Breast epithelium (tissue), 4 donors: ENCODE results near the gene CLIC3. TPM values are rescaled to one million over a fixed set of nuclear protein-coding genes. Genes with fewer than 3 reads are reported as not detected.

Experiments
- DNase-seq, 2 donors: peaks; one replicate each; pipeline ENCODE4 v3.0.0-alpha.2; 2019; ENCODE audit warnings: low spot score in 2 of 2
- H3K27ac ChIP-seq, 2 donors: fragments of 200-600 bp; sonication (generic) in 1 of 2; one replicate each; pipeline ENCODE4 v1.5.1; 2016 to 2019; ENCODE audit warnings: mild to moderate bottlenecking in 1 of 2
- H3K27me3 ChIP-seq, 2 donors: fragments of 200-600 bp; sonication (generic) in 1 of 2; one replicate each; pipeline versions ENCODE4 v1.5.1 to v1.6.0; 2017 to 2019; ENCODE audit warnings: control low read depth in 1 of 2, mild to moderate bottlenecking in 1 of 2
- H3K36me3 ChIP-seq: fragments of 200-600 bp; one replicate; pipeline ENCODE4 v1.5.1; 2019
- H3K4me1 ChIP-seq, 2 donors: fragments of 200-600 bp; sonication (generic); one replicate each; pipeline ENCODE4 v1.5.1; 2016 to 2019; ENCODE audit warnings: control low read depth in 1 of 2
- H3K4me3 ChIP-seq, 3 donors: fragments of 200-600 bp; sonication (generic); 1 replicate in 2 of 3; 2 replicates in 1 of 3; pipeline ENCODE4 v1.5.1; 2016 to 2019; ENCODE audit warnings: mild to moderate bottlenecking in 3 of 3, moderate library complexity in 2 of 3
- H3K9me3 ChIP-seq, 2 donors: fragments of 200-600 bp; sonication (generic) in 1 of 2; one replicate each; pipeline ENCODE4 v1.5.1; 2016 to 2019; ENCODE audit warnings: control low read depth in 1 of 2
- POLR2A ChIP-seq: fragments of 450-650 bp; IDR thresholded peaks from one replicate; pipeline ENCODE4 v1.6.1; 2016; ENCODE audit warnings: antibody characterized with exemption, mild to moderate bottlenecking, moderate library complexity
- POLR2AphosphoS5 ChIP-seq, 3 donors: sonication (generic); formaldehyde crosslinking; IDR thresholded peaks; one replicate each; pipeline ENCODE4 v1.6.1; 2017; ENCODE audit warnings: antibody characterized with exemption in 3 of 3
- intact Hi-C: fragments of 100-400 bp; cut with DNase I; formaldehyde crosslinking; loops from one replicate; pipeline ENCODE4 v1.15.1; 2023; ENCODE audit warnings: low total_unique reads
- total RNA-seq, 3 donors: library from RNA; depleted of rRNA; stranded (reverse); fragments of >200 nt; gene quantifications; one replicate each; pipeline ENCODE4 v1.1.0, GENCODE V29; 2016
- TF ChIP-seq, protein P1 (sequence below), 3 donors: fragments of 450-650 bp; IDR thresholded peaks; one replicate each; pipeline ENCODE4 v1.5.1; 2016 to 2017; ENCODE audit warnings: antibody characterized with exemption in 3 of 3, mild to moderate bottlenecking in 3 of 3, moderate library complexity in 3 of 3

The CLIC3 gene
- total RNA-seq, 3 donors from 2014 or later = 0.32 to 3.5 TPM; not detected in 1

- Histone ChIP-seq H3K4me1 (peaks cover 12 to 27% of the 10 kb centered on the region in 2 donors), H3K36me3 (no peaks in the 10 kb centered on the region), H3K9me3 (no peaks in the 10 kb centered on the region), H3K27ac (peak within 1 kb of the TSS; percentile 55 to 77), H3K27me3 (no peaks in the 10 kb centered on the region), H3K4me3 (peak within 1 kb of the TSS; percentile 49 to 88 (median 66))
- intact Hi-C loops = no loop called here
- DNase-seq = no peak
- TF ChIP-seq, protein P1, sequence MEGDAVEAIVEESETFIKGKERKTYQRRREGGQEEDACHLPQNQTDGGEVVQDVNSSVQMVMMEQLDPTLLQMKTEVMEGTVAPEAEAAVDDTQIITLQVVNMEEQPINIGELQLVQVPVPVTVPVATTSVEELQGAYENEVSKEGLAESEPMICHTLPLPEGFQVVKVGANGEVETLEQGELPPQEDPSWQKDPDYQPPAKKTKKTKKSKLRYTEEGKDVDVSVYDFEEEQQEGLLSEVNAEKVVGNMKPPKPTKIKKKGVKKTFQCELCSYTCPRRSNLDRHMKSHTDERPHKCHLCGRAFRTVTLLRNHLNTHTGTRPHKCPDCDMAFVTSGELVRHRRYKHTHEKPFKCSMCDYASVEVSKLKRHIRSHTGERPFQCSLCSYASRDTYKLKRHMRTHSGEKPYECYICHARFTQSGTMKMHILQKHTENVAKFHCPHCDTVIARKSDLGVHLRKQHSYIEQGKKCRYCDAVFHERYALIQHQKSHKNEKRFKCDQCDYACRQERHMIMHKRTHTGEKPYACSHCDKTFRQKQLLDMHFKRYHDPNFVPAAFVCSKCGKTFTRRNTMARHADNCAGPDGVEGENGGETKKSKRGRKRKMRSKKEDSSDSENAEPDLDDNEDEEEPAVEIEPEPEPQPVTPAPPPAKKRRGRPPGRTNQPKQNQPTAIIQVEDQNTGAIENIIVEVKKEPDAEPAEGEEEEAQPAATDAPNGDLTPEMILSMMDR (IDR thresholded peaks at IDR 0.05) = no peak
- no peak for TF ChIP-seq POLR2A
- no peak for TF ChIP-seq POLR2AphosphoS5 (IDR thresholded peaks at IDR 0.05)
Measured at GRCh38 chr9:137027369-137028262, 31.2 kb upstream of the CLIC3 start, which contains the start of gene ABCA2. TSS of gene ABCA2 (minus strand) at chr9:137028237. CDS start at chr9:137028140, 97 bp downstream.

DNA sequence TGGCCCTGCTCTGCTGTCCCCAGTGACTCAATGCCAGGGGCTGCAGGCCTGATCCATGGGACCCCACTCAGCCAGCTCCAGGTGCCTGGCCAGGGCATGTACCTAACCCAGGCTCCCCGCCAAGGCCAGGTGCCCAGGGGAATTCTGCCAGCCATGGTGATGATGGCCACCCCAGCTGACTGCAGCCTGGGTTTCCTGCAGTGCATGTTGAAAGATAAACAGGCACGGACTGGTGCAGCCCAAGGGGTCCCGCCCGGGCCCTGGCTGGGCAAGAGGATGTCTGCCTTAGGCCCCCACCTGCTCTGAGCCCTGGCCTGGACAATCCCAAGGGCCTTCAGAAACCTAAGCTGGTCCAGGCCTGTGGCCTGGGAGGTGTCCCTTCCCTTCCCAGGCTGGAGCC, 30.5 kb upstream of the CLIC3 start:
- H3K4me3 ChIP-seq = peak overlapping the region in 2 of 3 donors; percentile 66 to 88
- intact Hi-C loops = no loop called here
- peak overlapping the region; percentile 55 to 77 for H3K27ac ChIP-seq
- no peaks in the 10 kb centered on the region for H3K36me3 ChIP-seq
- no peak for TF ChIP-seq POLR2A
- H3K9me3 ChIP-seq = no peaks in the 10 kb centered on the region
- no peaks in the 10 kb centered on the region for H3K27me3 ChIP-seq
- H3K4me1 ChIP-seq = peaks cover 12 to 27% of the 10 kb centered on the region in 2 donors
- no peak for DNase-seq

DNA sequence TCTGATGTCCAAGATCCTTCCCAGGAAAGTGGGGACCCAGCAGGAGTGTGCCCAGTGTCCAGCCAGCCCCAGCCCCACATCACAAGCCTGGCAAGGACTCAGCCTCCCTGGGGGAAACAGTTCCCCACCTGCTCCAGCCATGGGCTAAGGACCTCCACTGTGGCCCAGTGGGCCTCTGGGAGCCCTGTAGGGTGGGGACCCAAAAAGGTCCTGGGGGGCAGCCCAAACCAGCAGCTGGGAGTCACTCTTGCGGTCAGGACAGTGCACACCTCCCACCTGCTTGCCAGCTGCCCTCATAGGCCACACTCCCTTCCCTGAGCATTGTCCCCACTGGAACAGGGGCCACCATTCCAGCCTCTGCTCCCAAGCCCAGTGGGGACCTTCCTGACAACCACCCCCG, 30.0 kb upstream of the CLIC3 start:
- Histone ChIP-seq H3K27me3 (no peaks in the 10 kb centered on the region), H3K9me3 (no peaks in the 10 kb centered on the region), H3K4me3 (peak overlapping the region in 1 of 3 donors; percentile 66), H3K4me1 (peaks cover 12 to 27% of the 10 kb centered on the region in 2 donors), H3K27ac (peak overlapping the region in 1 of 2 donors; percentile 55), H3K36me3 (no peaks in the 10 kb centered on the region)
- intact Hi-C loops = no loop called here
- DNase-seq = no peak
- TF ChIP-seq POLR2AphosphoS5 (IDR thresholded peaks at IDR 0.05) (no peak), POLR2A (no peak)
- TF ChIP-seq, protein P1 (IDR thresholded peaks at IDR 0.05) = no peak

DNA sequence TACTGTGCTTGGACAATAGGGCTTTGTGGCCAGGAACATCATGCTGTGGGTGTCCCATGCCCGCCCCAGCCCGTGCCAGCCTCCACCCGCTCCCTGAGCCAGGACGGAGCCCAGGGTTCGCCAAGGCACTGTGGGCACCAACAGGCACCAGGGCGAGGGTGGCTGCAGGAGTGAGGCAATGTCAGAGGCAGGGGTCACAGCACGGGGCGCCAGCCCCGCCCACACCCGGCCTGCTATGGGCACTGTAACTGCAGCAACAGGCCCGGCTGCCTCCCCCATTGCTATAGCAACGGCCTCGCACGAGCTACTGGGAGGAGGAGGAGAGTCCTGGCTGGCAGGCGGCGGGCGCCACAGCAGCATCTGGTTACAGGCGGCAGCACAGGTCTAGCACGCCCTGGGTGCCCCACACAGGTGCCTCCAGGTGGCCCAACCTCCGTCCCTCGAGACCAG, 29.2 kb upstream of the CLIC3 start:
- Histone ChIP-seq H3K27me3 (no peaks in the 10 kb centered on the region), H3K4me1 (peaks cover 12 to 27% of the 10 kb centered on the region in 2 donors), H3K4me3 (peak overlapping the region in 2 of 3 donors; percentile 2 to 9), H3K36me3 (no peaks in the 10 kb centered on the region), H3K9me3 (no peaks in the 10 kb centered on the region), H3K27ac (peak overlapping the region; percentile 41 to 69)
- DNase-seq = peak in 1 of 2 donors; percentile 79
- intact Hi-C loops = no loop called here
- no peak for TF ChIP-seq POLR2AphosphoS5 (IDR thresholded peaks at IDR 0.05)
- TF ChIP-seq, protein P1 (IDR thresholded peaks at IDR 0.05) = peak in 1 of 3 donors; percentile 15

DNA sequence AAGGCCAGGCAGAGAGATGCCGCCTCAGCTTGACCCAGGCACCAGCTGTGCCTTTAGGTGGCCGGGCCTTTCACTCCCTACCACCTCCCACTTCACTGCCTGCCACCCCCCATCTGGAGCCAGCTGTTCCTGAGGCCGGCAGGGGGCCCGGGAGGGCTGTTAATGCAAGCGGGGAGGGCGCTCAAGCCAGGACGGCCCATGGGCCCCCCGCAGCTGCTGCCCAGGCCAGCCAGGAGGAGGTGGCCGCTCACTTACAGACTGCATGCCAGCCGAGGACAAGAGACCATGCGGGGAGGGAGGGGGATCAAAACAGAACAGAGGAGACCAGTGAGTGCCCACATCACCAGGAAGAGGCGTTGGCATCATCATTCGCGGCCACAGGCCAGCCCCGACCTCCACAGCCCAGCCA, 27.2 kb upstream of the CLIC3 start:
- Histone ChIP-seq H3K4me1 (peaks cover 10 to 21% of the 10 kb centered on the region in 2 donors), H3K27me3 (no peaks in the 10 kb centered on the region), H3K4me3 (no peak overlapping the region), H3K9me3 (no peaks in the 10 kb centered on the region), H3K27ac (peak overlapping the region in 1 of 2 donors; percentile 32), H3K36me3 (no peaks in the 10 kb centered on the region)
- intact Hi-C loops = no loop called here
- DNase-seq = no peak
- TF ChIP-seq POLR2A (no peak), POLR2AphosphoS5 (IDR thresholded peaks at IDR 0.05) (no peak)
- TF ChIP-seq, protein P1 (IDR thresholded peaks at IDR 0.05) = no peak
